ENCODE data around the gene TCERG1L. TPM values are rescaled to one million over a fixed set of nuclear protein-coding genes. Genes with fewer than 3 reads are reported as not detected.

The TCERG1L gene
- total and polyA plus RNA-seq, 9 of the 15 experiments (the other 6 are each of a cell fraction or from before 2014, with no cell fraction given): not detected

DNA sequence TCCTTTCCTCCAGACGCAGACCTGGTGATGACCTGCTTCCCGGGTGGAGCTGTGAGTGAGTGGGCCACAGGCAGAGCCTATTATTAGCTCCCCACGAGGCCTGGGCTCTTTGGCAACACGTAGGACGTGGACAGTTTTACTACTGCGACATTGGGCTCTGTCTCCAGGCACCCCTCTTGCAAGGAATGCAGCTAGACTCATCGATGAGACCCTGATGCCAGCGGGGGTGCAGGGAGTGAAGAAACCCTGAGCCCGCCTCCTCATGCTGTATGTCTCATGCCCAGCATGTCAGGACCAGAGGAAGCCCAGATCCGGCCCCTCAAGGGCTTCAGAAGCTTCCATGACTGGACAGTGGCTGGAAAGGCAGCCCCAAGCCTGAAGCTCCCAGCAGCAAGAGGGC lies 161.9 kb downstream of the TCERG1L start:
- FAIRE-seq (no peak), DNase-seq (ENCODE audit: extremely low read depth in 1 of 4, low spot score in 3 of 4) (no peak), ATAC-seq (no peak)
- CTCF ChIA-PET (ENCODE audit: low intra/inter-chr PET ratio): no interaction called here
- Histone ChIP-seq H4K20me1 (replicated peaks; ENCODE audit: control insufficient read depth, insufficient read depth, low read length) (no peaks in the 10 kb centered on the region), H2AFZ (ENCODE audit: low read depth, low read length) (no peak overlapping the region), H3K4me3 (no peak overlapping the region), H3K4me1 (replicated peaks in 1 of 2; ENCODE audit: control insufficient read depth in 2 of 2, insufficient read depth in 2 of 2, low read length in 2 of 2) (no peaks in the 10 kb centered on the region), H3K27me3 (ENCODE audit: control insufficient read depth in 2 of 2, insufficient read depth in 2 of 2, low read length in 2 of 2) (peaks cover 0 to 7% of the 10 kb centered on the region in 2 experiments; a peak in 2 of 5 replicates), H3K9me1 (ENCODE audit: control insufficient read depth, insufficient read depth, low read length) (no peaks in the 10 kb centered on the region), H3K36me3 (ENCODE audit: control insufficient read depth, insufficient read depth, low read length) (no peaks in the 10 kb centered on the region), H3K9ac (ENCODE audit: insufficient read depth in 1 of 2, low read depth in 2 of 2, low read length in 2 of 2) (no peak overlapping the region), H3K79me2 (ENCODE audit: control insufficient read depth, insufficient read depth, low read length) (no peaks in the 10 kb centered on the region), H3K27ac (ENCODE audit: extremely low read depth, low read depth, low read length) (no peak overlapping the region), H3K4me2 (ENCODE audit: insufficient read depth, low read length) (no peak overlapping the region), H3K9me3 (replicated peaks; ENCODE audit: control insufficient read depth, insufficient read depth, low read depth, low read length) (no peaks in the 10 kb centered on the region)
- no TSS peak for BruUV-seq (replicated peaks)
- intact Hi-C loops (cut with micrococcal nuclease) (no loop called here), in situ Hi-C loops (cut with MboI) (no loop called here)
- TF ChIP-seq BMI1 (IDR thresholded peaks at IDR 0.05; ENCODE audit: low read length) (no peak), GATA2 (CRISPR knock-in tag; IDR thresholded peaks at IDR 0.05) (no peak), ARID2 (IDR thresholded peaks at IDR 0.05) (no peak), ARHGAP35 (IDR thresholded peaks at IDR 0.05; ENCODE audit: partially characterized antibody) (no peak), STAT5A (IDR thresholded peaks at IDR 0.05; ENCODE audit: borderline replicate concordance, low read length) (no peak), ARID3B (CRISPR knock-in tag; IDR thresholded peaks at IDR 0.05; ENCODE audit: borderline replicate concordance) (no peak)
- TF ChIP-seq, protein P1, sequence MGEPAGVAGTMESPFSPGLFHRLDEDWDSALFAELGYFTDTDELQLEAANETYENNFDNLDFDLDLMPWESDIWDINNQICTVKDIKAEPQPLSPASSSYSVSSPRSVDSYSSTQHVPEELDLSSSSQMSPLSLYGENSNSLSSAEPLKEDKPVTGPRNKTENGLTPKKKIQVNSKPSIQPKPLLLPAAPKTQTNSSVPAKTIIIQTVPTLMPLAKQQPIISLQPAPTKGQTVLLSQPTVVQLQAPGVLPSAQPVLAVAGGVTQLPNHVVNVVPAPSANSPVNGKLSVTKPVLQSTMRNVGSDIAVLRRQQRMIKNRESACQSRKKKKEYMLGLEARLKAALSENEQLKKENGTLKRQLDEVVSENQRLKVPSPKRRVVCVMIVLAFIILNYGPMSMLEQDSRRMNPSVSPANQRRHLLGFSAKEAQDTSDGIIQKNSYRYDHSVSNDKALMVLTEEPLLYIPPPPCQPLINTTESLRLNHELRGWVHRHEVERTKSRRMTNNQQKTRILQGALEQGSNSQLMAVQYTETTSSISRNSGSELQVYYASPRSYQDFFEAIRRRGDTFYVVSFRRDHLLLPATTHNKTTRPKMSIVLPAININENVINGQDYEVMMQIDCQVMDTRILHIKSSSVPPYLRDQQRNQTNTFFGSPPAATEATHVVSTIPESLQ (CRISPR knock-in tag; IDR thresholded peaks at IDR 0.05): no peak
- 0% methylated on average over 9 of the region's 10 CpGs for WGBS (ENCODE audit: insufficient coverage, low coverage, missing lambda C conversion rate)
- POLR2A ChIA-PET: interaction anchor here (0.5 kb wide), 1 partner anchor 576 kb away, joined by 3 read pairs; no protein-coding TSS in a partner anchor
